Measurements from ENCODE around the gene PSMB7. TPM values are rescaled to one million over a fixed set of nuclear protein-coding genes. Genes with fewer than 3 reads are reported as not detected.

The PSMB7 gene
- total RNA-seq, 2 experiments from 2014 or later, result 155 to 170 TPM

GRCh38 chr9:124457079-124457886, 42.0 kb upstream of the PSMB7 start:
- H3K4me3 Mint-ChIP-seq, result no peak overlapping the region

DNA sequence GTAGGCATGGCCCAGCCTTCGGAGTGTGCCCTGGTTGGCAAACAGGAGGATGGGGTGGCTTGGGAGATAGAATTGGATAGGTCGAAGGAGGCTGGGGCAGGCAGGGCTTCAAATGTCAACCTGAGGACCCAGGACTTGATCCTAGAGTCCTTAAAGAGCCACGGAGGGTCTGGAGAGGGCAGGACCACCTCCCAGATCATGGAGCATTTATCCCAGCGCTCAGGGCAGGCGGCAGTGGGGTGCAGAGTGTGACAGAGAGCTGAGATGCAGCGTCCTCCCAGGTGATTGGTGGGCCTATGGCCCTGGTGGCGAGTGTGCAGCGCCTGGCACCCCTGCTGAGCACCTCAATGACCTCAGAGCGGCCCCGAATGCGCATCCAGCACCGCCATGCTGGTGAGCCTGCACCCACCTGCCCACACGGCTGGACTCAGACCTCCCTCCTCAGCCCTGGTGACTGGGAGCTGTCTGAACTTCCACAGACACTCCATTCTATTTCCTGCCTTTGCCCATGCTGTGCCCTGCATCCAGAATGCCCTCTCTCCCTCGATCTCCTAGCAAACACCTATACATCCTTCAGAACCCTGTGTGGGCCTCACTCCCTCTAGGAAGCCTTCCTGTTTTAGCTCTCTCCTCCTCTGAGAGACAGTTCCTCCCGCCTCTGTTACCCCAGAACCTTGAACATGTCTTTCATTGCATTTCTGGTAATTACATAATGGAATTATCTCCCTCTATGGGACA, 41.3 kb upstream of the PSMB7 start:
- TF ChIP-seq, protein P1, sequence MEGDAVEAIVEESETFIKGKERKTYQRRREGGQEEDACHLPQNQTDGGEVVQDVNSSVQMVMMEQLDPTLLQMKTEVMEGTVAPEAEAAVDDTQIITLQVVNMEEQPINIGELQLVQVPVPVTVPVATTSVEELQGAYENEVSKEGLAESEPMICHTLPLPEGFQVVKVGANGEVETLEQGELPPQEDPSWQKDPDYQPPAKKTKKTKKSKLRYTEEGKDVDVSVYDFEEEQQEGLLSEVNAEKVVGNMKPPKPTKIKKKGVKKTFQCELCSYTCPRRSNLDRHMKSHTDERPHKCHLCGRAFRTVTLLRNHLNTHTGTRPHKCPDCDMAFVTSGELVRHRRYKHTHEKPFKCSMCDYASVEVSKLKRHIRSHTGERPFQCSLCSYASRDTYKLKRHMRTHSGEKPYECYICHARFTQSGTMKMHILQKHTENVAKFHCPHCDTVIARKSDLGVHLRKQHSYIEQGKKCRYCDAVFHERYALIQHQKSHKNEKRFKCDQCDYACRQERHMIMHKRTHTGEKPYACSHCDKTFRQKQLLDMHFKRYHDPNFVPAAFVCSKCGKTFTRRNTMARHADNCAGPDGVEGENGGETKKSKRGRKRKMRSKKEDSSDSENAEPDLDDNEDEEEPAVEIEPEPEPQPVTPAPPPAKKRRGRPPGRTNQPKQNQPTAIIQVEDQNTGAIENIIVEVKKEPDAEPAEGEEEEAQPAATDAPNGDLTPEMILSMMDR (IDR thresholded peaks at IDR 0.05), result no peak
- Mint-ChIP-seq H3K4me3 (no peak overlapping the region), H3K4me1 (ENCODE audit: low read depth) (no peaks in the 10 kb centered on the region), H3K27me3 (peaks cover 14% of the 10 kb centered on the region), H3K36me3 (ENCODE audit: low read depth) (no peaks in the 10 kb centered on the region), H3K9me3 (no peaks in the 10 kb centered on the region), H3K27ac (no peak overlapping the region)
- intact Hi-C loops (cut with micrococcal nuclease), result no loop called here
- DNase-seq (no peak), ATAC-seq (no peak)
- ChIA-PET CTCF (no interaction called here), POLR2A (no interaction called here)

More at GRCh38 chr9:124457079-124457886, 42.0 kb upstream of the PSMB7 start:
- CTCF ChIA-PET, result interaction anchor here (1.9 kb wide), 1 partner anchor 9 kb away, joined by 4 read pairs; no protein-coding TSS in a partner anchor
- Mint-ChIP-seq H3K27me3 (peaks cover 8% of the 10 kb centered on the region), H3K36me3 (ENCODE audit: low read depth) (no peaks in the 10 kb centered on the region), H3K9me3 (no peaks in the 10 kb centered on the region), H3K4me1 (ENCODE audit: low read depth) (no peaks in the 10 kb centered on the region), H3K27ac (no peak overlapping the region)
- ATAC-seq, result no peak
- TF ChIP-seq, protein P1 (IDR thresholded peaks at IDR 0.05), result no peak
- DNase-seq, result no peak
- POLR2A ChIA-PET, result no interaction called here
- intact Hi-C loops (cut with micrococcal nuclease), result no loop called here

- DNase-seq, result no peak
- CTCF ChIA-PET, result no interaction called here
- H3K27me3 Mint-ChIP-seq, result peaks cover 21% of the 10 kb centered on the region
- no peaks in the 10 kb centered on the region for H3K4me1 Mint-ChIP-seq (ENCODE audit: low read depth)
- ATAC-seq, result no peak
- TF ChIP-seq, protein P1 (IDR thresholded peaks at IDR 0.05), result no peak
- H3K36me3 Mint-ChIP-seq (ENCODE audit: low read depth), result no peaks in the 10 kb centered on the region
- H3K9me3 Mint-ChIP-seq, result no peaks in the 10 kb centered on the region
- H3K4me3 Mint-ChIP-seq, result no peak overlapping the region
- intact Hi-C loops (cut with micrococcal nuclease), result no loop called here
- POLR2A ChIA-PET, result no interaction called here
- H3K27ac Mint-ChIP-seq, result no peak overlapping the region
Measured at GRCh38 chr9:124455820-124456219, 40.6 kb upstream of the PSMB7 start.

- H3K36me3 Mint-ChIP-seq (ENCODE audit: low read depth), result no peaks in the 10 kb centered on the region
- ChIA-PET POLR2A (no interaction called here), CTCF (interaction anchor here (0.9 kb wide), 1 partner anchor 82 kb away, joined by 3 read pairs; no protein-coding TSS in a partner anchor)
- no peaks in the 10 kb centered on the region for H3K9me3 Mint-ChIP-seq
- H3K27me3 Mint-ChIP-seq, result peaks cover 27% of the 10 kb centered on the region
- intact Hi-C loops (cut with micrococcal nuclease), result no loop called here
- H3K4me1 Mint-ChIP-seq (ENCODE audit: low read depth), result no peaks in the 10 kb centered on the region
- DNase-seq, result no peak
- ATAC-seq, result no peak
- no peak overlapping the region for H3K4me3 Mint-ChIP-seq
- no peak overlapping the region for H3K27ac Mint-ChIP-seq
- TF ChIP-seq, protein P1 (IDR thresholded peaks at IDR 0.05), result no peak
Measured at GRCh38 chr9:124454791-124455443, 39.7 kb upstream of the PSMB7 start.
